ENCODE data around the gene DHRS7B. TPM values are rescaled to one million over a fixed set of nuclear protein-coding genes. Genes with fewer than 3 reads are reported as not detected.

Gene DHRS7B
- total RNA-seq, 1 donor from 2014 or later, result 17.6 TPM

DNA sequence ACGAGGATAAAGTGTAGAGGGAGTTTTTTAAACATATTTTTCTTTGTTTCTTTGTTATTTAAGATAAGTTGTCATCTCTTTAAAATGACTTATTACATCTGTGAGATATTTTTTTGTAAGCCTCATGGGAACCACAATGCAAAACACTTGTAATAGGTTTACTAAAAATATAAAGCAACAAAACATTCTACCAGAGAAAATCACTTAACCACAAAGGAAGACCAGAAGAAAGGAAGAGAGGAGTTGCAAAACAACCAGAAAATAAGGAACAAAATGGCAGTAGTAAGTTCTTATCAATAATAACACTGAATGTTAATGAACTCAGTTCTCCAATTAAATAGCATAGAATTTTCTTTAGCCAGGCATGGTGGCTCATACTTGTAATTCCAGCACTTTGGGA, 22.9 kb downstream of the DHRS7B start:
- intact Hi-C loops (cut with micrococcal nuclease), result no loop called here

DNA sequence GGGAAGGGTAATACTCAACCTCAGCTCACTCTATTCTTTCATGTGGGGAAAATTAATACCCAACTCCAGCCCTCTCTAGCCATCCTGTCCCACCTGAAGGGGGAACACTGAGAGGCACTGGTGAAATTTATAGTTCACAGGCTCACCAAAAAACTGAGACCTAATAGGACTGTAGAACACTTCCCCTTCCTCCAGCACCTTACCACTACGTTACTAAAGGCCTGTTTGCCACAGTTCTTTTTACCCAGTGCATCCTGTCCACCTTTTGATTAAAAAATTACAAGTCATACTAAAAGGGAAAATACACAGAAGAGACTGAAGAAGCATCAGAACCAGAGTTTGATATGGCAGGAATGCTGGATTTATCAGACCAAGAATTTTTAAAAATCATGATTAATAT, 26.0 kb downstream of the DHRS7B start:
- intact Hi-C loops (cut with micrococcal nuclease), result no loop called here

DNA sequence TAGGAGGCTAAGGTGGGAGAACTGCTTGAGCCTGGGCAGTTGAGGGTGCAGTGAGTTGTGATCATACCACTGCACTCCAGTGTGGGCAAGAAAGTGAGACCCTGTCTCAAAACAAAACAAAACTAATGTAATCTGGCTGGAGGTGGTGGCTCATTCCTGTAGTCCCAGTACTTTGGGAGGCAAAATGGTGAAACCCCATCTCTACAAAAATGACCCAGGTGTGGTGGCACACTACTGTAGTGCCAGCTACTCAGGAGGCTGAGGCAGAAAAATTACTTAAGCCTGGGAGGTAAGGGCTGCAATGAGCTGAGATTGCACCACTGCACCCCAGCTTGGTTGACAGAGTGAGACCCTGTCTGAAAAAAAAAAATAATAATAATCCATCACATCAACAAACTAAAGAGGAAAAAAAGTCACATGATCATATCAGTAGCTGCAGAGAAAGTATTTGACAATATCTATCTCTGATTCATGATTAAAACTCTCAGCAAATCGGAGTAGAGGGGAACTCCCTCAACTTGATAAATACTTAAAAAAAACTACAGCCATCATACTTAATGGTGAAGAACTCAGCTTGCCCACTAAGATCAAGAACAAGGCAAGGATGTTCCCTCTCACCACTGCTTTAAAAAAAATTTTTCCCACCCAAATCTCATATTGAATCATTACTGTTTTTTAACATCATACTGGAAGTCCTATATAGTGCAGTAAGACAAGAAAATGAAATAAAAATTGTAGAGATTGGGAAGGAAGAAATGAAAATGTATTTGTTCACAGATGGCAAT, 31.0 kb downstream of the DHRS7B start:
- intact Hi-C loops (cut with micrococcal nuclease), result no loop called here

DNA sequence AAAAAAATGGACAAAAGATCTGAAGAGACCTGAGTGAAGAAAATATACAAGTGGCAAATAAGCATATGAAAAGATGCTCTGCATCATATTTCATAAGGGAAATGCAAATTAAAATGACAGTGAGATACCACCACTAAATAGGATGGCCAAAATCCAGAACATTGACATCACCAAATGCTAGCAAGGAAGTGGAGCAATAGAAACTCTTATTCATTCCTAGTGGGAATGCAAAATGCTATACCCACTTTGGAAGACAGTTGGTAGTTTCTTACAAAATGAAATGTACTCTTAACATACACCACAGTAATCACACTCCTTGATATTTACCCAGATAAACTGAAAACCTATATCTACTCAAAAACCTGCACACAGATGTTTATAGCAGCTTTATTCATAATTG, 33.6 kb downstream of the DHRS7B start:
- intact Hi-C loops (cut with micrococcal nuclease), result no loop called here

DNA sequence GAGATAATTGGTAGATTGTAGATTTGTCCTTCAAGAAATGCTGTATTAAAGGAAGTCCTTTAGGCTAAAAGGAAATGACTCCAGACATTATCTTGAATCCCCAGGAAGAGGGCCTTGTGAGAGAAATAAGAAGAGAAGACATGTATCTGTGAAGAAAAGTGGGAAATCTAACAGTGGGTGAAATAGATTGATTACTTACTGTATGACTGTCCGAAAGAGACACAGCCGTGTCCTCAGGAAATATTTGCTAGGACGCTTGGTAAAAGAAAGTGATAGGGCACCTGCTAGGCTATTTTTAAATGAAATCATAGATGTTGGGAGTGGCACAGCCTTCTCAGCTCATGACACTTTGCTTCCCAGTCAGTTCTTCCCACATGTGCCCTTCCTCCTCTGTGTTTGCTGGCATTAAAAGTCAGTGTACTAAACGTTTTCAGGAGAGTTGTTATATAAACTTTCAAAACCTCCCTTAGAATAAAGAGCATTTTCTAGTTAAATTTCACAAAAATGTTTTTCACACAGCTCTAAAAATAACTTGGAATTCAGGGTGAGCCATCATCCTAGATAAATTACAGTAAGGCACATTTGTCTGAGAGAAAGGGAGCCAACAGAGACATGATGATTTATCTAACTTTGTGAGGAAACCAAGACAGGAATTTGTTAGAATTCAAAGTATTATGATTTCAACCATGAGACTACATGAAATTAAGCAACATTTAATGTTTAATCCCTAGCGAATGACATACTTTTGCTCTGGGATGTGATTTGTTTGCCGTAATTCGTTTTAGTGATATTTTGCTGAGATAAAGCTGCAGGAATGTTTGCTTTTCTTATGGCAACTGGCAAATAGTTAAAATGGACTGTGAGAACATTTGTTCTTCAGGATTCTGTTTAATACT, 35.0 kb downstream of the DHRS7B start:
- intact Hi-C loops (cut with micrococcal nuclease), result no loop called here

DNA sequence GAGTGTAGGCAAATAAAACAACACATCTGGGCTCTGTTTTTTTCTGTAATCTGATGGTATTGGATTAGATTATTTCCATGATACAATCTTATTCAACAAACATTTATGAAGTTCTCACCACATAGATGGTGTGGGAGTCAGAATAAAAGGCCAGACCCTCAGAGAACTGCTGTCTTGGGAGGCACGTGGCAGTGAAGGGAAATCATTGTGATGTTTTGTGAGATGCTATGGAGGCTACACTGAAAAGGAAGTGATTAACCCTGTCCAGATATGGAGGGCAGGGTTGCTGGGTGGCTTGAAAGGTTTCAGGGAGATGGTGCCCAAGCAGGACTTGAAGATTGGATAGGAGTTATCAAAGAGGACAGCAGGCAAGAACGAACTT, 35.6 kb downstream of the DHRS7B start:
- intact Hi-C loops (cut with micrococcal nuclease), result no loop called here

DNA sequence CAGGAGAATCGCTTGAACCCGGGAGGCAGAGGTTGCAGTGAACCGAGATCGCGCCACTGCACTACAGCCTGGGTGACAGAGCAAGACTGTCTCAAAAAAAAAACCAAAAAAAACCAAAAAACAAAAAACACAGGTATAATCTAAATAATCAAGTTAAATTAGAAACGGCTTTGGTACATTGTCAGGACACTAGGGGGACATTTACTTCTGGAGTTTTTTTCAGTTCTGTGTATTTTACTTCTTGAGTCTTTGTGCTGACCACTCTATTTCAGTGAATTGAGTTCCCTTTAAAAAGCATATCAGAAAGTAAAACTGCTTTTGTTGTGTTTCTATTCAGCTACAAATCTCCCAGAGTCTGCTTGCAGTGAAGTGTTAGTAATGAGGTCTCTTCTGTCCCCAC, 36.3 kb downstream of the DHRS7B start:
- intact Hi-C loops (cut with micrococcal nuclease), result no loop called here

DNA sequence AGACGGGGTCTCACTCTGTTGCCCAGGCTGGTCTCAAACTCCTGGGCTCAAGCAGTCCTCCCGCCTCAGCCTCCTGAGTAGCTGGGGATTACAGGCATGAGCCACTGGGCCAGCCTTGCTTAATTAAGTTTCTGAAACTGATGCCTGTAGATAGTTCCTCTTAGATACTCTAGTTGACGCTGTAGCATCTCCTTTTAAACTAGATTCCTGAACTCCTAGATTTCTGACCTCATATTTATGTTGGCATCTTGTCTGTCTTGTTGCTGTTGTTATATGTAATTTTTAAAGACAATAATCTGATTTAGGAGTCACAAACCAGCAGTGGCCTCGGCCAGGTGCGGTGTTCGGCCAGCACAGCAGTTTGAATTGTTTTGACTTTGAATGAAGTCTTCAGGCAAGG, 37.5 kb downstream of the DHRS7B start:
- intact Hi-C loops (cut with micrococcal nuclease), result no loop called here

DNA sequence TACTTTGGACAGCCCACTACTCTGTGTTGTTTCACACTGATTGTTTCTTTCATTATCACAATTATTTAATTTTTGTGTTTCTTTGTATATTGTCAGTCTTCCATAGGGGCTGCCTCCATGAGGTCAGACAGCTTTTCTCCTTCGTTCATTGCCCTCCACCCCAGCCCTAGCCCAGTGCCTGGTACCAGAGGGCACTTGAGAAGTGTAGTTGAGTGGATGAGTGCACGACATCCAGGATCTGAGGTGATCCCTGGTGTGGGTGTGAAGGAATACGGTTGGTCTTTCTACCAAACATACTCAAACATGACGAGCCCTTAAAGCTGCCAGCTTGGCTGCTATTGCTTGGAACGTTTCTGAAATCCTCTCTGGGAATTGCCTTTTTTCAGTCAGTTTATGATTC, 37.9 kb downstream of the DHRS7B start:
- intact Hi-C loops (cut with micrococcal nuclease), result no loop called here

DNA sequence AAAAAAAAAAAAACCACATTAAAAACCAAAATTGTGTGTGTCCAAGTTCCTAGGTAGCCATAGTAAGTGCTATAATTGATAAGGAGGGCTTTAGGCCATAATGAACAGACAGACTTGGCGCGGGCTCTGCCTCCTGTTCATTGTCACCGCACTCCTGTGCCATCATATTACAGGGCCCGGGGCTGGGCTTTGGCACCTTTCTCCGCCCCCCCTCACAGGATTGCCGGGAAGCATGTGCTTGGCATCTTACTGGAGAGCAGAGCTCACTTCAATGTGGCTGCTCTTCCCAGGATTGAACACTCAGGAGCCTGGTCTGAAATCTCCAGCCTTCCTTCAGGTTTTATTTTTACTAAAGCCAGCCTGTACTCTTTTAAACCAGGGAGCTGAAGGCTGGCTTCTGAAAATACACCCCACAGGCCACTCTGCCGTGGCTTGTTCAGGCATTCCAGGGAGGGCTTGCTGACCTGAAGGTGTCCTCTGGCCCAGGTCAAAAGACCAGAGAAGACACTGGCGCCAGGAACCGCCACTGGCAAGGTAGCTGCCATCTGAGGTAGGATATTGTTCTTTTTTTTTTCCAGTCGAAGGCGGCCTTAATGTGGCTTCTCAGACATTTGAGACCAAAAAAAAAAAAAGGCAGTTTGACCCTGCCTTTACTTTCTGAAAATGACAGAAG, 39.3 kb downstream of the DHRS7B start:
- intact Hi-C loops (cut with micrococcal nuclease), result no loop called here

DNA sequence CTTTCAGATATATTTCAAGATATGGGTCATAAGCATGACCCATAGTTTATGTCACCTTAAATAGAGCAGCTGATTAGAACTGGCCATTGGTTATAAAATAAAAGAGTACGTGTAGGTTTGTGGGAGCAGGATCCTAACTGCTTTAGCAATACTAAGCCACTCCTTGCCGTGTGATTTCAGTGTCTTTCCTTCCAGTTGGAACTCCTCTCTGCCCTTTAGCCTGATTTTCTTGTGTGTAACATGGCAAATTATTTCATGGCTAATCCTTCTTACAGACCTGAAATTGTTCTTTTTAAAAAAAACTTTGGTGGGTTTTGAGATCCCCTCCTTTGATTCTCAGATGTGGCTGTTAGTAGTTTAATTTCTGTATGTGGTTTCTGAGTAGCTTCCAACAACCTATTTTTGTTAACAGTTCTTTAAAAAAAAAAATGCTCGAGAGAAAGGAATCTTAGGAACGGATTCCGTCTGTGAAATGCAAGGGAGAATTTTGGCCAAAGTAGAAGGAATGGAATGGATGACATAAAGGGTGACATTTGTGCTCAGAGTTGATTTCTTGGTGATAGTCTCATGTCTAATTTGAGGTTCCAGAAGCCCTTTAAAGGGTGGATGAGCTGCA, 39.9 kb downstream of the DHRS7B start:
- intact Hi-C loops (cut with micrococcal nuclease), result no loop called here

DNA sequence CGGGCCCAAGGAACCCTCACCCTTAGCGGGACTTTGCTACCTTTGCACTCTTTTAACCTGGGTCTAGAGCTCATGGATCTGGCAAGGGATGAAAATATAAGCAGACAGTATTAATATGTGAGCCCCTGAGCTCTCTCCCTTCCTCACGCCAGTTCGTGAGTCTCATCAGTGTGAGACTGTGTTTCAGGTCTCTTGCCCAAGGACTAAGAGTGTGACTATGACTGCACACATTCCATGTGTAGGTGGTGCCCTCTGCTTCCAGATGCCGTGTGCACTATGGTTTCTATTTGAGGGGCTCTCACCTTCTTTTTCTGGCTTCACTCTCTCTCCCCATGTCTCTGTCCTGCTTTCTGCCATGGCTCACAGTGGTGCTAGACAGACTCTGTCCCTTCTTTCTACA, 40.5 kb downstream of the DHRS7B start:
- intact Hi-C loops (cut with micrococcal nuclease), result no loop called here

DNA sequence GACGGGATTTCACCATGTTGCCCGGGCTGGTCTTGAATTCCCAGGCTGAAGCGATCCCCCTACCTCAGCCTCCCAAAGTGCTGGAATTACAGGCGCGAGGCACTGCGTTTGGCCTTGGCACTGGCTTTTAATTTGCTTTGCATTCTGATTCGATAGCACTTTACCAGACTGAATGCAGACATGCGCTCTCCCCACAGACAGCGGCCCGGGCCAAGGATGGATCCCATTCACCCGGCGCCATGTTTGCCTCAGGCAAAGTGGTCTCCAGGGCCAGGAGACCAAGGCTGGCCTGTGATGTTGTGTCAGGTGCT, 41.7 kb downstream of the DHRS7B start:
- intact Hi-C loops (cut with micrococcal nuclease), result no loop called here

DNA sequence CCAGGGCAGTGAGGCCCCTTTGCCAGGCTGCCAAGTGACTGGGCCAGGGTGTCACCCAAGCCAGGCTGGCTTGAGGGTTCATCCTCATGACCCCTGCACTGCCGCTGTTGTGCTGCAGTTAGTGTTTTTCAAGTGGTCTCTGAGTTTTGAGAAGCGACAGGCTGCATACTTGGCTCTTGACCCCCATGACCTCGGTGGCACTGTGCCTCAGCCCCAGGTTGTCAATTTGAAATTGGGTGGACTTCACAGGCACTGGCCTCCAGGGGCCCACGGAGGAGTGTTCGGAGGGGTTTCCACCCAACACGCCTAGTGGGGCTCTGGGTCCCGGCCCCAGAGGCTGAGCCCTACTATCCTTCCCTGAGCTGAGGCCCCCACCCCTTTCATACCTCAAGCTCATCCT, 42.7 kb downstream of the DHRS7B start:
- intact Hi-C loops (cut with micrococcal nuclease), result no loop called here

DNA sequence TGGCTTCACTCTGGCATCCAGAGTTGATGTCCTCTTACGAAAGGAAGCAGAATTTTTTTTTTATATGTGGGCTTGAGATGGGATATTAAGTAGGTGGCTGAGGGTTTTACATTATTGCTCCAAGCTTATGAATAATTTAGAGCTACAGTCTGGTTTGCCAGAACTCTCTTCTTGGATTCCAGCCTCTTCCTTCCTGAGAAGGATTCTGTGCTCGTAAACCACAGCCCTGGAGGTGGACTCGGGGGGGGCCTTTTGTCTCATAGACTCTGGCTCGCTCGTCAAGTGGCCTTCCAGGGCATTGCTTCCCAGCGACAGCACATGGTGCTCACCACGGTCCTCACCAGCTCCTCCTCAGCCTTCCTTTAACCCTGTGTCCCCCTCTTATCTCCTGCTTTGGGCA, 44.0 kb downstream of the DHRS7B start:
- intact Hi-C loops (cut with micrococcal nuclease), result no loop called here

DNA sequence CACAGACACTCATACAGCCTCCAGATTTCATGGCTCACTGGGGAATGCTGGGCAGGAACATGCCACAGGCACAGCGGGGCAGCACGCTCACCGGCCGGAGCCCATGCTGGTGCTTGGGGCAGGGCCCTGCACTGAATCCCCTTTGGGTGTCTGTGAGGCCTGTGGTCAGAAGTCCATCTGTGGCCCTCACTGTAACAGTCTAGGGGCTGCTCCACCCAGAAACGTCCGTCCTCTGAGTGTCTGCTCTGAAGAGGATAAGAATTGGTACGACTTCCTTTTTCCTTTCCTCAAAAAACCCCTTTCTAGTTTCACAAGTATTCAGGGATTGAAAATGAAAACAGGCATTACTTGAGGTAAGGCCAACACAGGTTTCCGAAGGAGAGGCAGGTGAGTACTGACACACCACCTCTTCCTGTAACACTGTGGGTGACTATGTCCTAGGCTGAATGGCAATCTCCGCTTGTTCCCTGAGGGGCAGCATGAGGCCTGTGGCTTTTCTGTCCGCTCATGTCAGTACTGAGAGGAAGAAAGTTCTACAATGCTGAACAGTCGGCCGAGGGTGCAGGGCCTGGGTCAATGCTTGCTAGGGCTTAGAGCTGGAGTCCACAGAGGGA, 44.7 kb downstream of the DHRS7B start:
- intact Hi-C loops (cut with micrococcal nuclease), result no loop called here

DNA sequence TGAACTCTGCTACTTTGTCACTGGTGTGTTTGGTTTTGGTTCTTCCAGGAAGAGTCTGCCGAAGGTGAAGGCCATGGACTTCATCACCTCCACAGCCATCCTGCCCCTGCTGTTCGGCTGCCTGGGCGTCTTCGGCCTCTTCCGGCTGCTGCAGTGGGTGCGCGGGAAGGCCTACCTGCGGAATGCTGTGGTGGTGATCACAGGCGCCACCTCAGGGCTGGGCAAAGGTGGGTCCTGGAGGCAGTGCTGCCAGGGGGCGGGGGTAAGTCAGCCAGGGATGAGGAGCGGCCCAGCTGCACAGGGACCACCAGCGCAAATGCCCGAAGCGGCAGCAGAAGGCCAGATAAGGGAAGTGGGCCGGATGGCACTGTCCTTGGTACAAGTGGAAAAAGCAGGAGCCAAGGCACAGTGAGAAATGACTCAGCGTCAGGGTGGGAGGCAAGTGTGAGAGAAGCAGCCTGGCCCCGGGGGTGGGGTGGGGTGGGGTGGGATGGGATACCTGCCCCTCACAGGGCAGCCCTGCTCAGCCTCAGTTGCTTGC, 45.3 kb downstream of the DHRS7B start:
- intact Hi-C loops (cut with micrococcal nuclease), result no loop called here

DNA sequence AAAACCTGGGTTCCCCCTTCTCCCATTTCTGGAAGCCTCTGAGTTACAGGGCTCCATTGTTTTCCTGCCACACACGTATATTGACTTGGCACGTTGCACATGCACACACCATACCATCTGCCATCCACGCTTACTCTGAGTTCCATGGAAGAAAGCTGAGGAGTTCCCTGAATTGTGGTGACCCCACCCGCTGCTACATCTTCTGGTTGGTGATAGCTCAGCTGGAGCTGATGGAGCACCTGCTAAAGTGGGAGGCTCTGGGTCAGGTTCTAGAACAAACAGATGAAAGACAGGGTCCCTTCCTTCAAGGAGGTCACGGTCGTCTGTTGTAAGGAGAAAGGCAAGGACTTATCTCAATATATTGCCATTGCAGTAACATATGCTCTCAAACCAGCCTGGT, 46.1 kb downstream of the DHRS7B start:
- intact Hi-C loops (cut with micrococcal nuclease), result no loop called here

DNA sequence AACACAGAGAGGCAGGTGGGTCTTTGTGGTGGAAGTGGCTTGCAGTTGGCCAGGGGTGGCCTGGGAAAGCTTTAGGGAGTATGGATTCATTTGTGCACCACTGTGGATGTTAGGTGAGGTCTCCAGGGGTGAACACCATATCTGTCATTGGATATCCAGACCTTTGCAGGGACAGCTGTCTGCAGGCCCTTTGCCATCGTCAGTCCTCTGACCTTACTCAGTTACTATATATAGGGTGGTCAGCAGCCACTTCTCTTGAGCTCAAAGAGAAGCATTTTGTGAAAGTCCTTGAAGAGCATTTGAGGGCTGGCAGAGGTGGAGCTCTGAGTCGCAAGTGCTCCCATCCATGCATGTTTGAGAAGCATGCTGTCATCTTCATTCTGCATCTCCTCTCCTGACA, 46.8 kb downstream of the DHRS7B start:
- intact Hi-C loops (cut with micrococcal nuclease), result no loop called here

DNA sequence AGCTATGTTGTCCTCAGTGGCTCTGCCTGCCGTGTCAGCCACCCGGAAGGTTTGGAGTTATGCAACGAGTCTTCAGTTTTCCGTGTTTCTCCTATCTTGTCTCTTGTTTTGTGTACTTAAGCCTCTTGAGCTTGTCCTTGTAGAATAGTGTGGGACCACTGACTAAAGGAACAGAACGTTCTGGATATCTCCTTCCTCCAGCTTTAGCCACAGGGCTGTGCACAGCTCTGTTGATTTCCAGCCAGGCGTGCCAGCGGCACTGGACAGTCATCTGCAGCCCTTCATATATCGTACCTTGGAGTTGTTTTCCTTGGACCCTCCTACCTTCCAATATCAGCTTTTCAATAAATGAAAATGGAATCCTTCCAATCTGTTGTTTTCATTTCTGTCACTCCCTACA, 47.4 kb downstream of the DHRS7B start:
- intact Hi-C loops (cut with micrococcal nuclease), result no loop called here

DNA sequence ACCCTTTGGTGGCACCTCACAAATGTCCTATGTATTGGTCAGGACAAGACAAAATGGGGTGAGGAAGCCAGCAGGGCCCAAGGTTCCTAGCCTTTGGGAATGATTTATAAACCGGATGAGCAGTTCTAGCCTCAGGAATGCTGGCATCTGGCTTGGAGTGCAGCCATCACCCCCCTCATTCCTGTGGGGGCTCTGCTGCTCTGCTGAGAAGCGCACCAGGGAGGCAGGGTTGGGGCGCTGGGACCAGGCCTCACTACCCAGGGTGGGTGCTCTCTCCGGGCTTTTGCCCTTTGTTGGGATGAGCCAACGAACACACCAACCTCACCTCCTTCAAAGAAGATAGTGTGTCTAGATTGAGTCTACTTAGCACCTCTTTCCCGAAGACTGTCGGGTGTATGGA, 47.9 kb downstream of the DHRS7B start:
- intact Hi-C loops (cut with micrococcal nuclease), result no loop called here

All from T-helper 1 cell treated with Interleukin-12 subunit alpha and Interleukin-12 subunit beta and Interleukin-4 antibody, amounts not matched to agents 30 ng/mL and 1 ng/mL, for 36 hours (primary cell).